Measurements from ENCODE around the gene ITM2C.
A peak's percentile ranks its signal among the peaks of the same experiment; 100 is the strongest.

The ITM2C gene

DNA sequence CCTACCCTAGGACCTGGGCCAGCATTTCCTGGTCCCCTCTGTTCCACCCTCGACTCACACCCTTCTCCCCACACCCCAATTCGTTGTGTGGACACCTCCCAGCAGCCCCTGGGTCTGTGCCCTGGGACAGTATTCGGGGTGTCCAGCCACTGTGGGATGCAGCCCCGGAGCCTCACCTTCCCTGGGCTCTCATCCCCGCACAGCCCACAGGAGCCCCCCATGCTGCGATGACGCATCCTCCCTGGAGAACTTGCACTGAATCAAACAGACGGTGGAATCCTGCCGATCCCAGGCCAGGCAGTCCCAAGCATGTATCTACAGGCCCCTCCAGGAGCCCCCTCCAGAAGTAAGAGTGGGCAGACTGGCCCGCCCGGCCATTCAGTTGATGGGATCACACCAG lies 9.7 kb downstream of the ITM2C start:
- no peak for DNase-seq

DNA sequence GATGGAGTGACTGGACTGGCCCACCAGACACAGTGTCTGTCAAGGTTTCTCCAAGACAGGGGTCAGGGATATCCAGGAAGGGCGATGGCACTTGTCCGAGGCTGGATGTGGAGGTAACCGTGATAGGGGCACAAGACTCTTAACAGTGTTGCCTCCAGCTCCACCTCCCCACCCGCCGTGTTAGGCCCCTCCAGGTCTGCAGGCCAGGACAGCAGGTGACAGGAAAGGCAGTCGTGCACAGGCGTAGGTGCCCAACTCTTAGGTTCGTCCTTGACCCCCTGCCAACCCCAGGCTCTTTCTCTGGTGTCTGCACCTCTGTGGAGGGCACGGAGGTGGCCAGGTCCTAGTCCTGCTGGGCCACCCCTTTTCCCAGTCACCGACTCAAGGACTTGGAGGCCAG lies 10.1 kb downstream of the ITM2C start:
- no peak for DNase-seq

DNA sequence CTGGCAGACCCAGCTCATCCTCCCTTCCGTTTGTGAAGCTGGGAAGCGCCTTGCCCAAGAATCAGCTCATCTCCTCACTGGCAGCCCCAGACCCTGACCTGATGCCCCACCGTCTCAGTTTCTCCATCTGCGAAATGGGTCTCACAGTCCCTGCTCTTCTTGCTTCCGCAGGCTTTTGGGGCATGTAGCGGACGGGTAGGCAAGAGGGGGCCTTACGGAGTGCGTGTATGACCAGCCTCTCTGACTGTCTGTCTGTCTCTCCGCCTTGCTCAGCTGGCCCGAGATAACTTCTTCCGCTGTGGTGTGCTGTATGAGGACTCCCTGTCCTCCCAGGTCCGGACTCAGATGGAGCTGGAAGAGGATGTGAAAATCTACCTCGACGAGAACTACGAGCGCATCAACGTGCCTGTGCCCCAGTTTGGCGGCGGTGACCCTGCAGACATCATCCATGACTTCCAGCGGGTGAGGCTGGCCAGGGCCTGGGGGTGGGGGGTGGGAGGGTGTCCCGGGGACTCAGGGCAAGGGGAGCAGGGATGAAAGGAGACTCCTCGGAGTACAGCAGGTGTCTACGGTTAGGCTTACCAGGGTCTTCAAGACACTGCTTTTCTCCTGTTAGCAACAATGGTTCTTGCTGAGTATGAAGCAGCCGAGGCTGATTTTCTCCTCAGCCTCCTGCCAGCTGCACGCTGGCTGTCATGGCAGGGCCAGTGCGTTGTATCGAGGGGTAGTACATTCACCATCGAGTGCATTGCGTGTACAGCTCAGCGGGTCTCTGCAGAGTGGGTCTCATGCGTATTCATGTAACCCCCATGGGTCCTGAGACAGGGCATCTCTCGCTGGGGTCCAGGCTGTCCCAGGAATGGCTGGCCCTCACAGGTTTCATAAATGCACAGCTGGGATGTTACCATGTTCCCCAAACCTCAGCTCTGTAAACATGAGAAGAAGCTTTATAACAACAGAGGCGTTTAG lies 10.9 kb downstream of the ITM2C start:
- DNase-seq: no peak

DNA sequence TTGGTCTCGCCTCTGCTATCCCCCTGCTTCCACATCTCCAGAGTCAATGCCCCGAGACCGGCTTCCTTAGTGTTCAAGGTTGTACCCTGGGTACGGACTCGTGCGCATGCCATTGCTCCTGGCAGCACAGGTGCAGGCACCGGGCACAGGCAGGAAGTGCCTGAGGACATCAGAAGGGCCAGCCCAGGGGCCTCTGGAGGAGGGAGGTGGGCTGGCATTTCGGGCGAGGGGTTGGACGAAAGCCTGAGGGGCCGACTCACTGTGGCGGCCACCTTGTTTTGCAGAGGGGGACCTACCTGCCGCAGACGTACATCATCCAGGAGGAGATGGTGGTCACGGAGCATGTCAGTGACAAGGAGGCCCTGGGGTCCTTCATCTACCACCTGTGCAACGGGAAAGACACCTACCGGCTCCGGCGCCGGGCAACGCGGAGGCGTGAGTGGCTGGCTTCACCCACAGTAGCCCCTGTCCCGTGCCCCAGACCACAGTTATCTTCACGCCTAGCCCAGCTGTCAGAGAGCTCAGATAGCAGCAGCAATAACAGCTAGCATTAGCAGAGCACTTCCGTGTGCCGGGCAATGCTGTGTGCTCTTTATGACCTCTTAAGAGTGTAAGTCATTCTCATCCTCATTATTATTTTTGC lies 12.5 kb downstream of the ITM2C start:
- DNase-seq: peak; percentile 95

DNA sequence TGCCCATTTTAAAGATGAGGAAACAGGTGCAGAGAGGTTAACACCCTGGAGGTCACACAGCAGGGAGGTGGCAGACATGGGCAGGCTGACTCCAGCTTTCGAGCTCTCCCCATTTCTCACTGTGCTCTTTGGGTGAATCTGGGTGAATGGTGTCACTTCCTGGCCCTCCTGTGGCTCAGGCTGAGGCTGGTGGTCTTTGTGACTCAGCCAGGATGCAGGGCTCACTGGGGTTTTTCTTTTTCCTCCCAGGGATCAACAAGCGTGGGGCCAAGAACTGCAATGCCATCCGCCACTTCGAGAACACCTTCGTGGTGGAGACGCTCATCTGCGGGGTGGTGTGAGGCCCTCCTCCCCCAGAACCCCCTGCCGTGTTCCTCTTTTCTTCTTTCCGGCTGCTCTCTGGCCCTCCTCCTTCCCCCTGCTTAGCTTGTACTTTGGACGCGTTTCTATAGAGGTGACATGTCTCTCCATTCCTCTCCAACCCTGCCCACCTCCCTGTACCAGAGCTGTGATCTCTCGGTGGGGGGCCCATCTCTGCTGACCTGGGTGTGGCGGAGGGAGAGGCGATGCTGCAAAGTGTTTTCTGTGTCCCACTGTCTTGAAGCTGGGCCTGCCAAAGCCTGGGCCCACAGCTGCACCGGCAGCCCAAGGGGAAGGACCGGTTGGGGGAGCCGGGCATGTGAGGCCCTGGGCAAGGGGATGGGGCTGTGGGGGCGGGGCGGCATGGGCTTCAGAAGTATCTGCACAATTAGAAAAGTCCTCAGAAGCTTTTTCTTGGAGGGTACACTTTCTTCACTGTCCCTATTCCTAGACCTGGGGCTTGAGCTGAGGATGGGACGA lies 13.2 kb downstream of the ITM2C start:
- peak; percentile 95 for DNase-seq

DNA sequence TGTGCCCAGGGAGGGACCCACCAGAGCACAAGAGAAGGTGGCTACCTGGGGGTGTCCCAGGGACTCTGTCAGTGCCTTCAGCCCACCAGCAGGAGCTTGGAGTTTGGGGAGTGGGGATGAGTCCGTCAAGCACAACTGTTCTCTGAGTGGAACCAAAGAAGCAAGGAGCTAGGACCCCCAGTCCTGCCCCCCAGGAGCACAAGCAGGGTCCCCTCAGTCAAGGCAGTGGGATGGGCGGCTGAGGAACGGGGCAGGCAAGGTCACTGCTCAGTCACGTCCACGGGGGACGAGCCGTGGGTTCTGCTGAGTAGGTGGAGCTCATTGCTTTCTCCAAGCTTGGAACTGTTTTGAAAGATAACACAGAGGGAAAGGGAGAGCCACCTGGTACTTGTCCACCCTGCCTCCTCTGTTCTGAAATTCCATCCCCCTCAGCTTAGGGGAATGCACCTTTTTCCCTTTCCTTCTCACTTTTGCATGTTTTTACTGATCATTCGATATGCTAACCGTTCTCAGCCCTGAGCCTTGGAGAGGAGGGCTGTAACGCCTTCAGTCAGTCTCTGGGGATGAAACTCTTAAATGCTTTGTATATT lies 14.0 kb downstream of the ITM2C start:
- no peak for DNase-seq

DNA sequence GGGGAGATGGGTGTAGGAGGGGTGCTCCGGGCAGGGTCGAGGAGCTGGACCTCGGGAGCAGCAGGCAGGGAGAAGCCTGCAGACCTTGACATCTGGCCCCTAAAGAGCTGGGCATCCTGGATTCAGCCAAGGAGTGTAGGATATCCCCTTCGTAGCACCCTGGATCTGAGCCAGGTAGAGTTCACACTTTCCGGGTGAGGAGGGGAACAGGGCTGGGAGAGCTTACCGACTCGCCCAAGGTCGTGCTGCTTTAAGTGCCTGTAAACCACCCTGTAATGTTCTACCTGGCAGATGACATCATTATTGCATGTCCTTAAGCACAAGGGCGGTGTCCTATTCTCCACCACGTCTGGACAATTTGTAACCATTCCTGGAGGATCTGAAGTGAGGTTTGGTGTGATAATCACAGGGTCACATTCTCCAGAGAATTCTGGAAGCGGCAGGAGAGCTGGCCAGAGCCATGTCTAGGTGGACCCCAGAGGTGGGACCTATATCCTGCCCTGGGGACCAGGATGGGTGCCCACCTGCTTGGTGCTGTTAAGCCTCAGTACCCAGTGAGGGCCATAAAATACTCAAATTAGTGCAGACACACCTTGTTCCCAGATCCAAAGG lies 14.6 kb downstream of the ITM2C start:
- no peak for DNase-seq

DNA sequence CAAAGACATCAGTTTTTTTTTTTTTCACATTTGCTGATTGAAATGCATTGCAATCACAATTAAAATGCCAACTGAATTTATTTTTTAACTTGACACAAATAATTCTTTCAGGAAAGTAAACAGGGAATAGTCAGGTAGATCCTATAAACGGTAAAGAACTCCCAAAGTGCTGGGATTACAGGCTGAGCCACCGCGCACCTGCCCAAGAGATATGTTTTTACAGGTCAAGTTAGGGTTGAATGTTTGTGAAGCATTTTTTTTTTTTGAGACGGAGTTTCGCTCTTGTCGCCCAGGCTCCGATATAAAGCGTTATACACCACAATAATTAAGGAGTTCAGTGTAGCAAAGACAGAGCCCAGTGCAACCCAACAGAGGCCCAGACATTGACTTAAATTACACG lies 15.1 kb downstream of the ITM2C start:
- no peak for DNase-seq

DNA sequence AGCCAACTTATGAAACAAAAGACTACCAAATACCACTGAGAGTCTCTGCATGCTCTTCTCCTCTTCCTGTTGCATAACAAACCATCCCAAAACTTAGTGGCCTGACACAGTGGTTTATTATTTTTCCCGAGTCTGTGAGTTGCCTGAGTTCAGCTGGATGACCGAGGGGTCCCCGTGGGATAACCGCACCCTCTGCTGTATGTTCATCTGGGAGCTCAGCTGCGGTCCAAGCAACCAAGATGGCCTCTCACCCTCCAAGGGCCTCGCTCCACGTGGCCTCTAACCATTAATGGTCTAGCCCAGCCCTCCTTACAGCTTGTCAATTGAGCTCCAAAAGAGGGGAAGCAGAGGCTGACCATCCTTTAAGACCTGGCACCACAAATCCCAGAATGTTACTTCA lies 17.1 kb downstream of the ITM2C start:
- DNase-seq: no peak

DNA sequence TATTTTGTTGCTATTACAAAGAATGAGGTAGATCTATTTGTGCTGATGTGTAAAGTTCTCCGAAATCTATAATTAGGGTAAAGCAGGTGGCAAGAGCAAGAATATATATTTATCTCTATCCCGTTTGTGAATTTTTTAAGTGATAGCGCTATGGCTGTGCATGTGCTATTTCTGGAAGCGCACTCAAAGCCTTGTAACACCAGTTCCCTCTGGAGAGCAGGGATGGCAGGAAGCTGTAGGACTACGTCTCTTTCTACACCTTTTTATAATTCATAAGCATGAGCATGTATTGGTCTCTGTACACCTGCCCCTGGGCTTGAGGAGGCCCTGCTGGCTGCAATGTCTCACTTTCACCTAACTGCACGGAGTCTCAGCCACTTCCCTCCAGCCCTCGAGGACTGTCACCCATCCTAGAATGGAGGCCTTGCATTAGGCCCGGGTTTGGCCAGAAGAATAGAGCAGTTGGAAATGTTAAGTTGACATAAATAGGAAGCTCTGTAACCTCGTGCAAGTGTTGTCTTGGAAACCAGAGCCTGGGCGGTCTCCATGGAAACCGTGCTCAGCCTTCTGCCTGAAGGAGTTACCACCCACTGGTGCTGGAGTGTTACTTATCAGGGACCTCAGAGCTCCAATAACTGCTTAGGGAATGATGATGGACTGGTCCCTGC lies 20.9 kb downstream of the ITM2C start:
- peak; percentile 18 for DNase-seq

DNA sequence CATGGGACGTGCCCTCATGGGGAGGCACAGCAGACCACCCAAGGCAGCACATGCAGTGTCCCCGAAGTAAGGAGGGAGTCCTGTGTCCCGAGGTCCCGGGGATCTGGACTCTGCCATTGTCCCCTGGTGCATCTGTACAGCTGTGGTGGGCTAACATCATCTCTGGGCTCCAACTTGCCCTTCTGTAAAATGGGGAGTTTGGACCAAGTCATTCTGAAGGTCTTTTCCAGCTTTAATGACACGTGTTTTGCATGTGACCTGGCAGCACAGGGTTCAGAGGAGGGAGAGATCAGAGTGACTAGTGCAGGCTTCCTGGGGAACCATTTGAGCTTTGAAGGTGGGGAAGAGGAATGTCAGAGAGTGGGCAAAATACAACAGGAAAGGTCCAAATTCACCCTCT lies 21.5 kb downstream of the ITM2C start:
- no peak for DNase-seq

DNA sequence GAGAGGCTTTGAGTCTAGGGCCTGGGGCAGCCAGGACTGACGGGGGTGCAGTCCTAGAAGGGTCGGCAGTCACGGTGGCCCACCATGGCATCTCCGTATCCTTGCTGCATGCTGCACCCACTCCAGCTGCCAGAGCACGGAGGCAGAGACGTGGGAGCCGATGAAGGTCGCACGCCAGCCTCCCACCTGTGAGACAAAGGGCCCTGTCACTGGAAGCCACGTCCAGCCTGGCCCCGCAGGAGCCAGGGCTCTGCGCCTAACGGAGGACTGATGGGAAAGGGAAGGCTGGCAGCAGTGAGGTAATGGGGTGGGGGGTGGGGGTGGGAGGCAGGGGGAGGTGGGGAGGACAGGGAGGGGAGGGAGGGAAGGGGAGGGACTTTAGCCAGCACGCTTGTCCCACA lies 21.9 kb downstream of the ITM2C start:
- no peak for DNase-seq

DNA sequence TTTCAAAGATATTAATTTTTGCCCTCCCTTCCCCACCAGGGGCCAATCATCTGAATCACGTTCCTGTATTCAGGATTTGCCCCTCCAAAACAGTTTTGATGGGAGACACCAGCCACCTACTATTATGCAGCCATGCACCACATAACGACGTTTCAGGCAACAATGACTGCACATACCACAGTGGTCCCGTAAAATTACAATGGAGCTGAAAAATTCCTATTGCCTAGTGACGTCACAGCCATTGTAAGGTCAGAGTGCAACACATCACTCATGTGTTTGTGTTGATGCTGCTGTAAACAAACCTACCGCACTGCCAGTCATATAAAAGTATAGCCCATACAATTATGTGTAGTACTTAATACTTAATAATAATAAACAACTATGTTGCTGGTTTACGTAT lies 22.6 kb downstream of the ITM2C start:
- no peak for DNase-seq

DNA sequence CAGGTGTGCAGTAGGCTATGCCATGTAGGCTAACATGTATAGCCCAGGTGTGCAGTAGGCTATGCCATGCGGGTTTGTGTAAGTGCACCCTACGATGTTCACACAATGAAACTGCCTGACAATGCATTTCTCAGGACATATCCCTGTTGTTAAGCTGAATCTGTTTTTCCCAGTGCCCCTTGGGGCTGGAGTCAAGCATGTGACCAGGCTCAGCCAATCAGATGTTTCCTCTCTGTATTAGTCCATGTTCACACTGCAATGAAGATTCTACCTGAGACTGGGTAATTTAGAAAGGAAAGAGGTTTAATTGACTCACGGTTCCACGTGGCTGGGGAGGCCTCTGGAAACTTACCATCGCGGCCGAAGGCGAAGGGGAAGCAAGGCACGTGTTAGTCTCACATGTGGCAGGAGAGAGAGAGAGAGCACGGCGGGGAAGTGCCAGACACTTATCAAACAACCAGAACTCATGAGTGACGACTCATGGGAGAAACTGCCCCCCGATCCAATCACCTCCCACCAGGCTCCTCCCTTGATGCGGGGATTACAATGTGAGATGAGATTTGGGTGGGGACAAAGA lies 24.2 kb downstream of the ITM2C start:
- DNase-seq: no peak

DNA sequence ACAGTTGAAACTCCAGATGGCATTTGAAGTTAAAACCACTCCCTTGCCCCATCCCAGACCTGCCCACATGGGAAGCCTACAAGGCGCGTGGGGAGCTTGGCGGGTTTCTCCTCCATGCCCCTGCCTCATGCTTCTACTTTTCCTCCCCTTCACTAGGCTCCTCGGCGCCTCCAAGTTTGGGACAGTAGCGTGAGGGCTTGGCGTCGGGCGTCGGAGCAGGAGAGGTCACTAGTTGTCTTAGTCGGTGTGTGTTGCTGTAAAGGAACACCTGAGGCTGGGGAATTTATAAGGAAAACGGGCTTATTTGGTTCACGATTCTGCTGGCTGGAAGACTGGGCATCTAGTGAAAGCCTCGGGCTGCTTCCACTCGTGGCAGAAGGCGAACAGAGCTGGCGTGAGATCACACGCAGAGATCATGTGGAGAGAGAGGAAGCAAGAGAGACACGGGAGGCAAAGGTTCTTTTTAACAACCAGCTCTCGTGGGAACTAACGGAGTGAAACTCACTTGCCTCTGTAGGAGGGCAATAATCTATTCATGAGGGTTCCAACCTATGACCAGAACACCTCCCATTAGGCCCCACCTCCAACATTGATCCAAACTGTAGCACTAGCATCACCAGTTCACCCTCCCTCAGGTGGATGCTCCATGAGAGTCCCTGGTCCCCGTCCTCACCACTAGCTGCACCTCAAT lies 25.3 kb downstream of the ITM2C start:
- no peak for DNase-seq

DNA sequence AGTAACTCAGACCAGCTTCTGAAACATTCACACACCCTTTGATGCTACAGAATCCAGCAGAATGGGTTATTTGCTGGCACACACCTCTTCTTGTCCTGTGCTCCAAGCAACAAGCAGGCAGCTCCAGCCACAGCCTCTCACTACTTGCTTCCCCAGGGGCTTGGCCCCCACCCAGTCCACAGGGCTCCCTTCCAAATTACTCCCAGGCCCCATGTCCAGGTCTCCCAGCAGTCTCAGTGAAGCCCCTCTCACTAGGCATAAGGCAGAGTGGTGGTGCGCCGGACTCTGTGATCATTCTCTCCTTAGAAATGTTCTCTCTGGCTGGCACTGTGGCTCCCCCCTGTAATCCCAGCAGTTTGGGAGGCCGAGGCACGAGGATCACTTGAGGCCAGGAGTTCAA lies 25.9 kb downstream of the ITM2C start:
- DNase-seq: no peak

DNA sequence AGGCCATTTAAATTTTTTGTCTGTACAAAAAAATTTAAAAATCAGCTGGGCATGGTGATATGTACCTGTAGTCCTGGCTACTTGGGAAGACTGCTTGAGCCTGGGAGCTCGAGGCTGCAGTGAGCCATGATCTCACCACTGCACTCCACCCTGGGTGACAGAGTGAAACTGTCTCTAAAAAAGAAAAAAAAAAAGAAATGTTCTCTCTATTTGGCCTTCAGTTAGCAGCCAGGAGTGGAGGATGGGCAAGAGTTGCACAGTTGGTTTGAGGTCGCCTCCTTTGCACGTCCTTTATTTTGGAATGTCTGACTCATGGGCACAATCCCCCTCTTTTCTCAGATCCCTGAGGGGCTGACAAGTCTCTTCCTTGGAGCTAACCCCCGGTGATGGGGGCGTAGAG lies 26.3 kb downstream of the ITM2C start:
- DNase-seq: no peak

DNA sequence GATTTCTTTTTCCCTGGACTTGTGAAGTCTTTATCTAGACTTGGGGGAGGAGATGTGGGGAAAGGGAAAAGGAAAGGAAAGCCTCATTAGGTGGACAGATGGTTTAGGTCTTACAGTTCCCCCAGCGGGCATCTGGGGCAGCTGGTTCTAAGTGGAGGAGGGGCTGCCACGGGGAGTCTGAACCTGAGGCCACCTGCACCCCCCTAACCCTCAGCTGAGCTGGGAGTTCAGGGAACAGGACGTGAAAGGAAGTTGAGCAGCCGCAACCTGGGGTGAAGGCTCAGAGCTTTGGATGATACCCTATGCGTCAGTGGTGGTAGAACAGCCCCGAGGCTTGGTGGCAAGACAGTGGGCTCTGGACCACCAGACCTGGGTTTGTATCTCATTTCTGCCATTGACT lies 26.8 kb downstream of the ITM2C start:
- DNase-seq: no peak

DNA sequence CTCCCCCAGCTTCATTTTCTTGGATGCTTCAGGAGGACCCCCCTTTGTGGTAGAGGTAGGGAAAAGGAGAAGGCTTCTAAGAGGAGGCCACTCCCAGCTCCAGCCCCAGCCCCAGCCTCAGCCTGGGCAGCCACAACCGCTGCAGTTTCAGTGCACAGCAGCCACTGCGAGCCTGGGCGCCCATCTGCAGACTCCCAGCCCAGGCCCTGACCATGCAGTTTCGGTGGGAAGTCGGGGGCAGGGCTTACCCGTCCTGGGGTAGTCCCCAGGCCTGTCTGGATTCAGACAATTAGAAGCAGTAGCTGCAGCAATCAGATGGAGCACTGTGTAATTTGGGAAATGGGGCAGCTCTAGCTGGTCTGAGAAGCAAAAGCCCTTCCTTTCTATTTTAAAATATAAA lies 28.6 kb downstream of the ITM2C start:
- peak; percentile 28 for DNase-seq

DNA sequence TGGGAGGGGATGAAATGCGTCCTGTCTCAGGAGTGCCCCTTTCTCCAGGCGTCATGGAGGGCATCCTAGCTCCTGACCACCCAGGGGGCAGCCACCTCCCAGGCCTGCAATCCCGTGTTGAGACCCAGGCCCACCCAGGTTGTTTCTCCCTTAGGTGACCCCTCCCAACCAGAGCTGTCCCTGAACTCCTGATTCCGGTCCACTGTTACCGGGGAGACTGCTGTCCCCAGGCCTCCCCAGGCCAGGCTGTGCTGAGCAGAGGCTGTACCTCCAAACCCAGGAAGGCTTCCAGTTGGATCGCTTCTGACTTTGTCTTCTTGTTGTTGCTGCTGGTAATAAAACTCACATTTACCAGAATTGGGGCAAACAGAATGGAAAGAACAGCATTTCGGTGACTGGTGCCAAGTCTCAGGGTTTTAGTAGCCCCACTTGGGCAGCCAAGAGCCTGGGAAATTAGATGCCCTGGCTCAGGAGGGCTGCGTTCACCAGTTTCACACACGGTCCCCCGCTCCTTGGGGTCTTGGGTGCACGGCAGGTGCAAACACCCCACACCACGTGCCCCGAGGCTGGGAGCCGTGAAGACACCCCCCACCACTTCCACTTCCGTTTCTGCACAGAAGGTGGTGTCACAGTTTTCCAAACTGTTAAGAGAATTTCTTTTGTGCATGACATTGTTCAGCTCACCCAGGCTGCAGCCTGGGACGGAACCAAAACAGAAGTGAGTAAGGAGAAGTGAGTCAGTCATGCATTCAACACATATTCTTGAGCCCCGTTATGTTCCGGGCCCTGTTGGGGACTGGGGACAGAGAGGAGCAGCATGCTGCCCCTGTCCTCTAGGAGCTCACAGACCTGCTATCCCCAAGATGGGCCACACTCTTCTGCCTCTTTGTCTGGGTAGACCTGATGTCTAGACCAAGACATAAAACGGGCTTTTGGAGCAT lies 29.4 kb downstream of the ITM2C start:
- peak; percentile 72 for DNase-seq

Data from NK-92 treated with Interleukin-12 subunit alpha and Interleukin-12 subunit beta, amount 100 ng/mL, for 24 hours (cell line).